CD1c-positive myeloid dendritic cell (primary cell): ENCODE results near the gene COX7A1.

ENCODE experiments used
- DNase-seq: peaks from one replicate; pipeline ENCODE4 v3.0.0-alpha.2; 2016; ENCODE audit errors: extremely low spot score

COX7A1 gene

GRCh38 chr19:36112678-36113077 is 39.6 kb downstream of the COX7A1 start:
- no peak for DNase-seq

GRCh38 chr19:36111200-36111539 is 41.1 kb downstream of the COX7A1 start:
- no peak for DNase-seq

GRCh38 chr19:36110487-36111199 is 41.6 kb downstream of the COX7A1 start, which contains the start of gene OVOL3:
OVOL3 (plus strand) TSS chr19:36111143; CDS start chr19:36111203, 60 bp downstream.
- no peak for DNase-seq

- no peak for DNase-seq
These were observed 43.6 kb downstream of the COX7A1 start for GRCh38 chr19:36108684-36109083.

GRCh38 chr19:36106991-36107390 is 45.3 kb downstream of the COX7A1 start:
- no peak for DNase-seq

GRCh38 chr19:36106441-36106840 is 45.8 kb downstream of the COX7A1 start:
- DNase-seq: no peak

- DNase-seq: no peak
These were observed 48.2 kb downstream of the COX7A1 start for GRCh38 chr19:36103842-36104552.

- no peak for DNase-seq
These were observed 49.1 kb downstream of the COX7A1 start for GRCh38 chr19:36103040-36103626.

GRCh38 chr19:36101550-36102327 is 50.5 kb downstream of the COX7A1 start:
- no peak for DNase-seq
